H1 (cell line): ENCODE data around the gene HSDL2. TPM values are rescaled to one million over a fixed set of nuclear protein-coding genes. Genes with fewer than 3 reads are reported as not detected.

ENCODE experiments used
- CTCF ChIA-PET: fragments of 300-600 bp; sonication (Branson Sonifier 250); formaldehyde crosslinking; loops from one replicate; lab custom pipeline; 2021; ENCODE audit not compliant: partially characterized antibody; lab: Charles Lee
- POLR2A ChIA-PET: fragments of 300-600 bp; sonication (Branson Sonifier 250); formaldehyde crosslinking; loops from one replicate; lab custom pipeline; 2021; ENCODE audit warnings: inconsistent platforms; ENCODE audit not compliant: partially characterized antibody; lab: Charles Lee
- DNase-seq, 2 experiments: peaks; one replicate each; pipeline versions ENCODE4 v3.0.0 to v3.0.0-alpha.2; 2010 to 2022; ENCODE audit warnings: low spot score in 2 of 2, low read depth in 1 of 2, mixed read lengths in 1 of 2
- FAIRE-seq: peaks from 2 replicates; lab custom pipeline; 2011; peaks lifted over from hg19 to GRCh38; lab: Jason Lieb, UNC
- H2AFZ ChIP-seq: 2 replicates; pipeline ENCODE4 v1.8.1; 2012; ENCODE audit warnings: low read length, inconsistent platforms
- H2AK5ac ChIP-seq: 2 replicates; pipeline ENCODE4 v1.6.1; 2013; ENCODE audit warnings: low read depth, low read length
- H2BK120ac ChIP-seq: replicated peaks from 2 replicates; pipeline ENCODE3; 2013; ENCODE audit warnings: low read depth, low read length, inconsistent platforms
- H2BK12ac ChIP-seq: 2 replicates; pipeline ENCODE4 v1.6.1; 2013; ENCODE audit warnings: low read depth, low read length
- H2BK15ac ChIP-seq: 2 replicates; pipeline ENCODE4 v1.6.1; 2013; ENCODE audit warnings: low read length
- H2BK20ac ChIP-seq: 2 replicates; pipeline ENCODE4 v1.6.1; 2013; ENCODE audit warnings: low read length
- H2BK5ac ChIP-seq: 2 replicates; pipeline ENCODE4 v1.6.1; 2013; ENCODE audit warnings: low read depth, low read length
- H3K14ac ChIP-seq: 2 replicates; pipeline ENCODE4 v1.6.1; 2013; ENCODE audit warnings: inconsistent platforms; ENCODE audit not compliant: insufficient read length
- H3K18ac ChIP-seq: 2 replicates; pipeline ENCODE4 v1.6.1; 2013; ENCODE audit warnings: low read length; ENCODE audit errors: extremely low read depth
- H3K23ac ChIP-seq: 2 replicates; pipeline ENCODE4 v1.6.1; 2013; ENCODE audit warnings: inconsistent platforms; ENCODE audit not compliant: insufficient read length
- H3K23me2 ChIP-seq: 2 replicates; pipeline ENCODE4 v1.6.1; 2013; ENCODE audit warnings: low read depth, low read length
- H3K27ac ChIP-seq: 2 replicates; pipeline ENCODE4 v1.6.1; 2011; ENCODE audit warnings: low read depth, low read length, inconsistent platforms
- H3K27me3 ChIP-seq, 4 experiments: replicated peaks in 1 of 4; 1 replicate in 1 of 4; 2 replicates in 3 of 4; pipeline versions ENCODE4 v1.6.1 to v1.8.1; 2011 to 2013; ENCODE audit warnings: low read length in 3 of 4, mild to moderate bottlenecking in 3 of 4, inconsistent platforms in 2 of 4, mixed read lengths in 2 of 4, moderate library complexity in 1 of 4; ENCODE audit not compliant: control insufficient read depth in 3 of 4, insufficient read depth in 3 of 4; ENCODE audit errors: extremely low read depth in 1 of 4
- H3K36me3 ChIP-seq, 4 experiments: 2 replicates each; pipeline versions ENCODE4 v1.6.1 to v1.8.1; 2011 to 2013; ENCODE audit warnings: mild to moderate bottlenecking in 4 of 4, low read length in 3 of 4, moderate library complexity in 2 of 4, control low read depth in 1 of 4, inconsistent platforms in 1 of 4; ENCODE audit not compliant: insufficient read depth in 4 of 4, control insufficient read depth in 2 of 4
- H3K4ac ChIP-seq: replicated peaks from 2 replicates; pipeline ENCODE3; 2013; ENCODE audit warnings: low read length, low read depth, mixed read lengths, inconsistent platforms; ENCODE audit not compliant: insufficient read length
- H3K4me1 ChIP-seq, 4 experiments: replicated peaks in 1 of 4; 1 replicate in 1 of 4; 2 replicates in 3 of 4; pipeline versions ENCODE4 v1.6.1 to v1.8.1; 2011 to 2013; ENCODE audit warnings: low read length in 3 of 4, inconsistent platforms in 2 of 4, mixed read lengths in 1 of 4; ENCODE audit not compliant: insufficient read depth in 4 of 4, control insufficient read depth in 3 of 4
- H3K4me2 ChIP-seq, 2 experiments: 2 replicates each; pipeline versions ENCODE4 v1.6.1 to v1.8.1; 2011 to 2013; ENCODE audit warnings: low read depth in 2 of 2, low read length in 2 of 2, control low read depth in 1 of 2, inconsistent platforms in 1 of 2, mild to moderate bottlenecking in 1 of 2; ENCODE audit not compliant: insufficient read depth in 1 of 2
- H3K4me3 ChIP-seq, 4 experiments: fragments of 200-600, 300-600 bp in 1 of 4; sonication (generic), shearing (Covaris generic), sonication (Bioruptor Twin) in 1 of 4; 2 replicates each; pipeline versions ENCODE4 v1.5.1 to v1.8.1; 2011 to 2016; ENCODE audit warnings: low read length in 4 of 4, low read depth in 3 of 4, control low read depth in 2 of 4, inconsistent platforms in 2 of 4, mild to moderate bottlenecking in 2 of 4, mixed read lengths in 1 of 4, moderate library complexity in 1 of 4; ENCODE audit not compliant: insufficient read depth in 2 of 4; ENCODE audit errors: extremely low read depth in 1 of 4
- H3K56ac ChIP-seq: replicated peaks from 2 replicates; pipeline ENCODE3; 2013; ENCODE audit warnings: low read depth, mild to moderate bottlenecking, mixed read lengths, low read length, inconsistent platforms; ENCODE audit not compliant: insufficient read length
- H3K79me1 ChIP-seq: 2 replicates; pipeline ENCODE4 v1.6.1; 2013; ENCODE audit warnings: low read depth, low read length, control low read depth
- H3K79me2 ChIP-seq, 2 experiments: 2 replicates each; pipeline versions ENCODE4 v1.6.1 to v1.8.1; 2012 to 2013; ENCODE audit warnings: low read length in 2 of 2, mild to moderate bottlenecking in 2 of 2, inconsistent platforms in 1 of 2; ENCODE audit not compliant: insufficient read depth in 2 of 2, control insufficient read depth in 1 of 2
- H3K9ac ChIP-seq, 4 experiments: replicated peaks in 1 of 4; 1 replicate in 1 of 4; 2 replicates in 3 of 4; pipeline versions ENCODE4 v1.6.1 to v1.8.1; 2011 to 2013; ENCODE audit warnings: low read depth in 3 of 4, low read length in 3 of 4, control low read depth in 2 of 4, mild to moderate bottlenecking in 2 of 4, moderate library complexity in 2 of 4, inconsistent platforms in 1 of 4; ENCODE audit errors: extremely low read depth in 1 of 4
- H3K9me3 ChIP-seq, 2 experiments: 2 replicates each; pipeline versions ENCODE4 v1.6.1 to v1.8.1; 2012 to 2013; ENCODE audit warnings: mild to moderate bottlenecking in 2 of 2, moderate library complexity in 2 of 2, control low read depth in 1 of 2, inconsistent platforms in 1 of 2, low read depth in 1 of 2, low read length in 1 of 2, mixed read lengths in 1 of 2; ENCODE audit not compliant: insufficient read depth in 2 of 2
- H4K20me1 ChIP-seq, 2 experiments: replicated peaks in 1 of 2; 2 replicates each; pipeline versions ENCODE3 to v1.8.1; 2011 to 2013; ENCODE audit warnings: inconsistent platforms in 2 of 2, low read length in 2 of 2, mild to moderate bottlenecking in 1 of 2; ENCODE audit not compliant: insufficient read depth in 2 of 2, control insufficient read depth in 1 of 2
- H4K5ac ChIP-seq: 2 replicates; pipeline ENCODE4 v1.6.1; 2013; ENCODE audit warnings: low read length, low read depth, mixed read lengths, inconsistent platforms; ENCODE audit not compliant: insufficient read length
- H4K8ac ChIP-seq: 2 replicates; pipeline ENCODE4 v1.8.0; 2013; ENCODE audit warnings: mild to moderate bottlenecking, moderate library complexity, low read length, inconsistent platforms; ENCODE audit not compliant: insufficient read depth; ENCODE audit errors: extremely low read depth
- H4K91ac ChIP-seq: replicated peaks from 2 replicates; pipeline ENCODE3; 2013; ENCODE audit warnings: low read length, mixed read lengths, inconsistent platforms; ENCODE audit not compliant: insufficient read length
- WGBS, 2 experiments: shearing (Covaris generic) in 1 of 2; methylation state at CpG; one replicate each; pipeline versions ENCODE4 v1.1.6 to v1.1.7; 2013 to 2015; ENCODE audit warnings: low lambda C conversion rate in 2 of 2, mixed read lengths in 2 of 2, inconsistent platforms in 1 of 2, low coverage in 1 of 2, missing lambda C conversion rate in 1 of 2; ENCODE audit not compliant: insufficient replicate concordance in 2 of 2, insufficient coverage in 1 of 2, insufficient read length in 1 of 2; ENCODE audit errors: extremely low coverage in 1 of 2, missing lambda C conversion rate in 1 of 2; 5-methylcytosine and 5-hydroxymethylcytosine counted together
- polyA plus RNA-seq, 7 experiments: library from polyadenylated mRNA; depleted of rRNA in 3 of 7; stranded (reverse) in 5 of 7; unstranded in 2 of 7; fragments of >200 nt in 5 of 7; fragments of 200-250 nt in 2 of 7; gene quantifications; 1 replicate in 5 of 7; 2 replicates in 1 of 7; 4 replicates in 1 of 7; pipeline versions ENCODE4 v1.2.1 to v1.2.3, GENCODE V29; 2011 to 2013; ENCODE audit warnings: missing spikeins in 2 of 7, mixed read lengths in 2 of 7
- total RNA-seq: library from RNA; stranded (reverse); fragmentation: NEBNext Ultra II Directional; extraction: Animal tissue kit (Norgen Biotek cat#: 25700); gene quantifications from 2 replicates; pipeline ENCODE4 v1.2.1, GENCODE V29; 2021

The HSDL2 gene
- total and polyA plus RNA-seq, 2 of the 8 experiments (the other 6 are each of a cell fraction or from before 2014, with no cell fraction given), result 6.6 to 15.4 TPM

DNA sequence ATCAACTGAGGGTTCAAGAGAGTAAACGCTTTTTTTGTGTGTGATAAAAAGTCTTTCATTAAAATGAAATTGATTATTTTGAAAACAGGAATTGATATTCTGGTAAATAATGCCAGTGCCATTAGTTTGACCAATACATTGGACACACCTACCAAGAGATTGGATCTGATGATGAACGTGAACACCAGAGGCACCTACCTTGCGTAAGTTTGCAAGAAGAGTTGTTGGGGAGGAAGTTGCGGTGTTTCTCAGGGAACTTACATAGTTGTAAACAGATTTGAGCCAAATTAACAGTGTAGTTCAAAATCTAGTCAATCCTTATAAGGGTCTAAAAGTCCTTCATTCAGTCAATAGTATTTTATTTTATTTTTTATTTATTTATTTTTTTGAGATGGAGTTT is 28.9 kb downstream of the HSDL2 start:
- POLR2A ChIA-PET, result interaction anchor here (0.5 kb wide), 1 partner anchor 21 kb away, joined by 4 read pairs; no protein-coding TSS in a partner anchor
- no peak overlapping the region for H3K27ac ChIP-seq
- CTCF ChIA-PET, result interaction anchor here (1.6 to 2.7 kb wide), 2 partner anchors 47 to 296 kb away, joined by 6 read pairs; no protein-coding TSS in a partner anchor
- H3K4me1 ChIP-seq, result no peaks in the 10 kb centered on the region; a peak in 1 of 7 replicates
- H3K9ac ChIP-seq, result no peak overlapping the region
- WGBS, 2 experiments, result 89% methylated on average over 4 of the region's 4 CpGs; no CpG with 5 or more reads in 1 of the 2 experiments
- FAIRE-seq (no peak), DNase-seq (no peak)
- H4K8ac ChIP-seq, result no peak overlapping the region
- no peak overlapping the region for H2AK5ac ChIP-seq
- no peaks in the 10 kb centered on the region for H4K20me1 ChIP-seq
- H4K91ac ChIP-seq, result no peak overlapping the region
- H3K79me1 ChIP-seq, result no peaks in the 10 kb centered on the region
- H2BK5ac ChIP-seq, result no peak overlapping the region
- H4K5ac ChIP-seq, result no peak overlapping the region
- 0 out of 2 replicates have a peak, but pooled peaks cover 1% of the 10 kb centered on the region for H3K23me2 ChIP-seq
- no peak overlapping the region for H2BK15ac ChIP-seq
- no peak overlapping the region for H2BK20ac ChIP-seq
- no peak overlapping the region for H3K4ac ChIP-seq
- H3K9me3 ChIP-seq, result no peaks in the 10 kb centered on the region
- no peak overlapping the region for H2BK12ac ChIP-seq
- no peak overlapping the region for H3K23ac ChIP-seq
- no peak overlapping the region for H2BK120ac ChIP-seq
- H3K4me3 ChIP-seq, result no peak overlapping the region
- no peak overlapping the region for H3K4me2 ChIP-seq
- peaks cover 0 to 11% (median 0%) of the 10 kb centered on the region in 4 experiments; a peak in 3 of 8 replicates for H3K36me3 ChIP-seq
- no peak overlapping the region for H3K18ac ChIP-seq
- no peaks in the 10 kb centered on the region for H3K79me2 ChIP-seq
- H3K27me3 ChIP-seq, result no peaks in the 10 kb centered on the region
- H2AFZ ChIP-seq, result no peak overlapping the region
- H3K56ac ChIP-seq, result no peak overlapping the region
- H3K14ac ChIP-seq, result no peak overlapping the region
